ENCODE measurements around the gene LENG1.
"Not testable (repeated sequence)": the region's sequence is repeated elsewhere in the genome, so short reads cannot be mapped to it uniquely, and the experiment has no call there.

The LENG1 gene

GRCh38 chr19:54199401-54199800, 39.9 kb upstream of the LENG1 start:
- DNase-seq (ENCODE audit: low read depth, low spot score), result no peak
- CTCF ChIA-PET, result interaction anchor here (1.4 to 3.1 kb wide), 2 partner anchors 8 to 31 kb away, joined by 3 to 12 read pairs; partner anchors contain the start of gene TSEN34
- POLR2A ChIA-PET, result interaction anchor here (0.5 to 5.5 kb wide), 3 partner anchors 9 to 1317 kb away, joined by 3 to 108 read pairs (median 3); partner anchors contain the start of genes MBOAT7, TSEN34 and ZNF816
- no peak overlapping the region for H3K4me3 ChIP-seq (ENCODE audit: low read depth, low read length)
- no peak for TF ChIP-seq CTCF (IDR thresholded peaks at IDR 0.05; ENCODE audit: insufficient read depth, low read length, missing control alignments)

GRCh38 chr19:54197121-54197520, 37.6 kb upstream of the LENG1 start:
- ChIA-PET POLR2A (no interaction called here), CTCF (no interaction called here)
- no peak for TF ChIP-seq CTCF (IDR thresholded peaks at IDR 0.05; ENCODE audit: insufficient read depth, low read length, missing control alignments)
- DNase-seq (ENCODE audit: low read depth, low spot score), result no peak
- no peak overlapping the region for H3K4me3 ChIP-seq (ENCODE audit: low read depth, low read length)

DNA sequence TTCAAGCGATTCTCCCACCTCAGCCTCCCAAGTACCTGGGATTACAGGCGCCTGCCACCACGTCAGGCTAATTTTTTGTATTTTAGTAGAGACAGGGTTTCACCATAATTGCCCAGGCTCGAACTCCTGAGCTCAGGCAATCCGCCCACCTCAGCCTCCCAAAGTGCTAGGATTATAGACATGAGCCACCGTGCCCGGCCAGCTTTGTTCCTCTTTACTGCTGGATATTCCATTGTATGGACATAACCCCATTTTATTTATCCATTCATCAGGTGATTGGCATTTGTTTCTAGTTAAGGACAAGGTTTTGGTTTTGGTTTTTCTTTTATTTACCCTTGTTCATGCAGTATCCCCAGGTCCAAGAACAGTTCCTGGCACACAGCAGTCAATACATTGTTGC, 37.0 kb upstream of the LENG1 start:
- DNase-seq (ENCODE audit: low read depth, low spot score), result no peak
- CTCF ChIA-PET, result interaction anchor here (1.0 kb wide), 1 partner anchor 72 kb away, joined by 3 read pairs; no protein-coding TSS in a partner anchor
- no peak overlapping the region for H3K4me3 ChIP-seq (ENCODE audit: low read depth, low read length)
- POLR2A ChIA-PET, result no interaction called here
- TF ChIP-seq CTCF (IDR thresholded peaks at IDR 0.05; ENCODE audit: insufficient read depth, low read length, missing control alignments), result no peak

- H3K4me3 ChIP-seq (ENCODE audit: low read depth, low read length); POLR2A ChIA-PET; CTCF ChIA-PET; DNase-seq (ENCODE audit: low read depth, low spot score): not testable (repeated sequence)
Observed at GRCh38 chr19:54194463-54194862, 34.9 kb upstream of the LENG1 start.

- TF ChIP-seq CTCF (IDR thresholded peaks at IDR 0.05; ENCODE audit: insufficient read depth, low read length, missing control alignments), result no peak
- CTCF ChIA-PET, result interaction anchor here (1.5 kb wide), 1 partner anchor 39 kb away, joined by 4 read pairs; no protein-coding TSS in a partner anchor
- DNase-seq (ENCODE audit: low read depth, low spot score), result no peak
- POLR2A ChIA-PET, result interaction anchor here (5.1 kb wide), 1 partner anchor 8 kb away, joined by 108 read pairs; the partner anchor contains the start of gene RPS9
- no peak overlapping the region for H3K4me3 ChIP-seq (ENCODE audit: low read depth, low read length)
Observed at GRCh38 chr19:54193011-54193410, 33.5 kb upstream of the LENG1 start.

DNA sequence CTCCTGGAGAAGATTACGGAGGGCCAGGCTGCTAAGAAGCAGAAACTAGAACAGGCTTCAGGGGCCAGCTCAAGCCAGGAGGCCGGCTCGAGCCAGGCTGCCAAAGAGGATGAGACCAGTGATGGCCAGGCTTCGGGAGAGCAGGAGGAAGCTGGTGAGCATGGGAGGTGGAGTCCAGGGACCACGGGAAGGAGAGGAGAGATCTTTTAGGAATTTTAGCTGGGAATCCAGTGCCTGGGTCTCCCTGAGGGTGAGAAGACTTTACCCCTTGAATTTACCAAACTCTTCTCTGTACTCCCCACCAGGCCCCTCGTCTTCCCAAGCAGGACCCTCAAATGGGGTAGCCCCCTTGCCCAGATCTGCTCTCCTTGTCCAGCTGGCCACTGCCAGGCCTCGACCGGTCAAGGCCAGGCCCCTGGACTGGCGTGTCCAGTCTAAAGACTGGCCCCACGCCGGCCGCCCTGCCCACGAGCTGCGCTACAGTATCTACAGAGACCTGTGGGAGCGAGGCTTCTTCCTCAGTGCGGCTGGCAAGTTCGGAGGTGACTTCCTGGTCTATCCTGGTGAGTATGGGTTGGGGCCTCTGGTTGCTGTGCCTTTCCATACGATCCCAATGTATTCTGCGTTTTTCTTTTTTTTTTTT, 32.4 kb upstream of the LENG1 start:
- CTCF ChIA-PET, result interaction anchor here (0.9 to 2.4 kb wide), 3 partner anchors 8 to 40 kb away, joined by 3 to 12 read pairs (median 4); partner anchors contain the start of gene RPS9
- H3K4me3 ChIP-seq (ENCODE audit: low read depth, low read length), result peak overlapping the region; percentile 89
- no peak for DNase-seq (ENCODE audit: low read depth, low spot score)
- POLR2A ChIA-PET, result interaction anchor here (1.2 to 5.1 kb wide), 3 partner anchors 9 to 55 kb away, joined by 3 to 108 read pairs (median 9); partner anchors contain the start of genes CNOT3 and RPS9
- TF ChIP-seq CTCF (IDR thresholded peaks at IDR 0.05; ENCODE audit: insufficient read depth, low read length, missing control alignments), result no peak

All from AG04449 (cell line).